OCI-LY3 (cell line): ENCODE results near the gene AGAP1.

Experiments
- H2AFZ ChIP-seq: fragments of 200-600, 300-600 bp; shearing (Covaris generic); 2 replicates; pipeline ENCODE4 v1.6.0; 2014; ENCODE audit warnings: antibody characterized with exemption, low read depth, low read length
- H3K27ac ChIP-seq: fragments of 200-600, 300-600 bp; sonication (generic); 2 replicates; pipeline ENCODE4 v1.5.1; 2014; ENCODE audit warnings: mild to moderate bottlenecking, low read length, moderate library complexity, mixed read lengths
- H3K27me3 ChIP-seq: fragments of 200-600, 300-600 bp; sonication (generic); 2 replicates; pipeline ENCODE4 v1.6.1; 2014; ENCODE audit warnings: low read depth, low read length, mixed read lengths
- H3K36me3 ChIP-seq: fragments of 200-600, 300-600 bp; sonication (generic); replicated peaks from 2 replicates; pipeline ENCODE3; 2014; ENCODE audit warnings: low read depth, low read length, mixed read lengths
- H3K4me1 ChIP-seq: fragments of 300-600, 200-600 bp; sonication (generic); 2 replicates; pipeline ENCODE4 v1.6.1; 2014; ENCODE audit warnings: low read length, mixed read lengths
- H3K4me2 ChIP-seq: fragments of 200-600, 300-600 bp; sonication (generic); 2 replicates; pipeline ENCODE4 v1.6.1; 2014; ENCODE audit warnings: low read length, mixed read lengths
- H3K4me3 ChIP-seq: fragments of 300-600, 200-600 bp; sonication (generic); 2 replicates; pipeline ENCODE4 v1.5.1; 2014; ENCODE audit warnings: antibody characterized with exemption, mild to moderate bottlenecking, low read length, moderate library complexity
- H3K79me2 ChIP-seq: fragments of 300-600, 200-600 bp; shearing (Covaris generic); 2 replicates; pipeline ENCODE4 v1.6.1; 2014; ENCODE audit warnings: mild to moderate bottlenecking, low read length, mixed read lengths
- H3K9ac ChIP-seq: fragments of 300-600, 200-600 bp; shearing (Covaris generic); 2 replicates; pipeline ENCODE4 v1.6.0; 2014; ENCODE audit warnings: mild to moderate bottlenecking, low read length, moderate library complexity
- H3K9me3 ChIP-seq: fragments of 200-600, 300-600 bp; shearing (Covaris generic); 2 replicates; pipeline ENCODE4 v1.6.1; 2014; ENCODE audit warnings: low read length, mixed read lengths; ENCODE audit not compliant: insufficient read depth
- H4K20me1 ChIP-seq: fragments of 200-600, 300-600 bp; sonication (generic); 2 replicates; pipeline ENCODE4 v1.6.1; 2016; ENCODE audit warnings: low read length, mixed read lengths; ENCODE audit not compliant: insufficient read depth
- EZH2phosphoT487 ChIP-seq: fragments of 200-600 bp; shearing (Covaris generic); IDR thresholded peaks from 2 replicates; pipeline ENCODE4 v1.6.1; 2018; ENCODE audit warnings: antibody characterized with exemption, mixed run types, low read depth
- TF ChIP-seq, protein P1 (sequence below): fragments of 200-600, 300-600 bp; sonication (generic); IDR thresholded peaks from 2 replicates; pipeline ENCODE4 v1.5.1; 2014; ENCODE audit warnings: antibody characterized with exemption, low read length, low read depth

The AGAP1 gene

DNA sequence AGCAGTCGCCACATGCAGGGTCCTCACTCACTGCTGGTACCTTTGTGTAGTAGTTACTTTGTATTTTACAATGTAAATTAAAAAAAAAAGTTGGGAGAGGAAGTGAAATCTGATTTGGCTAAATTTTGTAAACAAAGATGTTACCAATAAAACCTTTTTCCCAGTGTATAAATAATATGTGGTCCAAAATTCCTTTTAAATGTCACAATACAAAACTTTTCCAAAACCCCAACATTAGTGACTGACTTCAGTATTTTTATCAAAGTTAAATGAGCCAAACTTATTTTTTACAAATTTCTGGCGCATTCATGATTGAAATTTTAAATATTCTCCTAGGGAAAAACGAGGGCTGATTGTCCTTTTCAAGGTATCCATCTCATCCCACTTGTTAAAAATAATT, 239.9 kb downstream of the AGAP1 start:
- no peaks in the 10 kb centered on the region for H4K20me1 ChIP-seq
- no peaks in the 10 kb centered on the region for H3K27me3 ChIP-seq
- no peaks in the 10 kb centered on the region for H3K36me3 ChIP-seq
- no peaks in the 10 kb centered on the region for H3K4me1 ChIP-seq
- H3K9ac ChIP-seq, result no peak overlapping the region
- no peak overlapping the region for H3K4me2 ChIP-seq
- no peak overlapping the region for H3K27ac ChIP-seq
- H3K4me3 ChIP-seq, result no peak overlapping the region
- TF ChIP-seq EZH2phosphoT487, result no peak
- TF ChIP-seq, protein P1, sequence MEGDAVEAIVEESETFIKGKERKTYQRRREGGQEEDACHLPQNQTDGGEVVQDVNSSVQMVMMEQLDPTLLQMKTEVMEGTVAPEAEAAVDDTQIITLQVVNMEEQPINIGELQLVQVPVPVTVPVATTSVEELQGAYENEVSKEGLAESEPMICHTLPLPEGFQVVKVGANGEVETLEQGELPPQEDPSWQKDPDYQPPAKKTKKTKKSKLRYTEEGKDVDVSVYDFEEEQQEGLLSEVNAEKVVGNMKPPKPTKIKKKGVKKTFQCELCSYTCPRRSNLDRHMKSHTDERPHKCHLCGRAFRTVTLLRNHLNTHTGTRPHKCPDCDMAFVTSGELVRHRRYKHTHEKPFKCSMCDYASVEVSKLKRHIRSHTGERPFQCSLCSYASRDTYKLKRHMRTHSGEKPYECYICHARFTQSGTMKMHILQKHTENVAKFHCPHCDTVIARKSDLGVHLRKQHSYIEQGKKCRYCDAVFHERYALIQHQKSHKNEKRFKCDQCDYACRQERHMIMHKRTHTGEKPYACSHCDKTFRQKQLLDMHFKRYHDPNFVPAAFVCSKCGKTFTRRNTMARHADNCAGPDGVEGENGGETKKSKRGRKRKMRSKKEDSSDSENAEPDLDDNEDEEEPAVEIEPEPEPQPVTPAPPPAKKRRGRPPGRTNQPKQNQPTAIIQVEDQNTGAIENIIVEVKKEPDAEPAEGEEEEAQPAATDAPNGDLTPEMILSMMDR, result no peak
- no peaks in the 10 kb centered on the region for H3K9me3 ChIP-seq
- H2AFZ ChIP-seq, result no peak overlapping the region
- H3K79me2 ChIP-seq, result no peaks in the 10 kb centered on the region

- Histone ChIP-seq H3K4me2 (no peak overlapping the region), H3K4me3 (no peak overlapping the region), H3K9ac (no peak overlapping the region), H3K9me3 (no peaks in the 10 kb centered on the region), H3K27ac (no peak overlapping the region), H3K79me2 (no peaks in the 10 kb centered on the region), H3K27me3 (no peaks in the 10 kb centered on the region), H2AFZ (no peak overlapping the region), H4K20me1 (no peaks in the 10 kb centered on the region), H3K4me1 (no peaks in the 10 kb centered on the region), H3K36me3 (no peaks in the 10 kb centered on the region)
- TF ChIP-seq EZH2phosphoT487, result no peak
- TF ChIP-seq, protein P1, result no peak
These were observed 240.3 kb downstream of the AGAP1 start for GRCh38 chr2:235734168-235734567.

DNA sequence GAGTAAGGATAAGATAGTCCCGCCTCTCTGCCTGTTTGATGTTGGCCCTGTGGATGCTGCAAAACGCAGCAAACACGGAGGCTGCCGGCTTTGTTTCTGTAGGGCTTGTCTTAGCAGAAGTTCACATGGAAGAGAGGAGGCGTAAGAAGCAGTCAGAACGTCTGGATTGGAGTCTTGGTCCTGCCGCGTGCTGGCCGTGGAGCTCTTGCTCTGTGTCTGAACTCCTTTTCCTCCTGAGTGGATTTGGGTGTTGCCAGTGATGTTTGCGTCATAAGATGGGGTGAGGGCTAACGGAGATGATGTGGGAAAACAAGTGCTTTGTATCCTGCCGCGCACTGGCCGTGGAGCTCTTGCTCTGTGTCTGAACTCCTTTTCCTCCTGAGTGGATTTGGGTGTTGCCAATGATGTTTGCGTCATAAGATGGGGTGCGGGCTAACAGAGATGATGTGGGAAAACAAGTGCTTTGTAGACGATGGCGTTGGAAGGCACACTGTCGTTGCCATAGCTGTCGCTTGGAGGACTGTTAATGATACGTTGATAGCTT, 240.9 kb downstream of the AGAP1 start:
- H3K79me2 ChIP-seq, result no peaks in the 10 kb centered on the region
- H4K20me1 ChIP-seq, result no peaks in the 10 kb centered on the region
- no peaks in the 10 kb centered on the region for H3K4me1 ChIP-seq
- H3K4me3 ChIP-seq, result no peak overlapping the region
- H2AFZ ChIP-seq, result no peak overlapping the region
- TF ChIP-seq, protein P1, result no peak
- no peak for TF ChIP-seq EZH2phosphoT487
- no peak overlapping the region for H3K4me2 ChIP-seq
- no peaks in the 10 kb centered on the region for H3K36me3 ChIP-seq
- H3K27ac ChIP-seq, result no peak overlapping the region
- H3K9ac ChIP-seq, result no peak overlapping the region
- H3K27me3 ChIP-seq, result no peaks in the 10 kb centered on the region
- no peaks in the 10 kb centered on the region for H3K9me3 ChIP-seq

DNA sequence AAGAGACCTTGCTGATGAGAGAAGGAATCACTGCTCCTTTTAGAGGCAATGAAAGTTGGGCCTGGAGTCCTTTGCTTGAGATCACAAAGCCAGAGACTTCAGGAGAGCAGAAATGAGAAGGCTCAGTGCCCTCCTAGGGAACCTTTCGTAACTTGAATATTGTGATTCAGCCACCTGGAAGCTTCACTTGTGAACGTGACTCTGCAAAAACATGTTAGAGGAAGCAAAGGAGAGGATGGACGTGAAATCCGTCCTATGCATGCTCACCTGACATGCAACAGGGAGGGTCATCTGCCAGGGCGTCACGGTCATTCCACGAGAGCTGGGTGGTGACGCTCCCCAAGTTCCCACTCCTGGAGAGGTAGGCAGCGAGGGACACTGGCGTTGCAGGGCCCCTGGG, 243.6 kb downstream of the AGAP1 start:
- H3K36me3 ChIP-seq, result no peaks in the 10 kb centered on the region
- H2AFZ ChIP-seq, result no peak overlapping the region
- no peaks in the 10 kb centered on the region for H3K27me3 ChIP-seq
- no peaks in the 10 kb centered on the region for H3K9me3 ChIP-seq
- no peak overlapping the region for H3K4me2 ChIP-seq
- no peak overlapping the region for H3K27ac ChIP-seq
- H3K4me3 ChIP-seq, result no peak overlapping the region
- TF ChIP-seq, protein P1, result no peak
- TF ChIP-seq EZH2phosphoT487, result no peak
- H3K9ac ChIP-seq, result no peak overlapping the region
- H4K20me1 ChIP-seq, result no peaks in the 10 kb centered on the region
- H3K79me2 ChIP-seq, result no peaks in the 10 kb centered on the region
- no peaks in the 10 kb centered on the region for H3K4me1 ChIP-seq
